Activated CD8-positive, alpha-beta memory T cell treated with anti-CD3 and anti-CD28 coated beads for 24 hours (primary cell): ENCODE data around the gene TCEANC.
"Not testable (repeated sequence)": the region's sequence is repeated elsewhere in the genome, so short reads cannot be mapped to it uniquely, and the experiment has no call there.

Experiments used
- DNase-seq: peaks from one replicate; pipeline ENCODE4 v3.0.0-alpha.2; 2020

Gene TCEANC

GRCh38 chrX:13659063-13659462 is 6.1 kb downstream of the TCEANC start:
- no peak for DNase-seq

- no peak for DNase-seq
These were observed 8.9 kb downstream of the TCEANC start for GRCh38 chrX:13661735-13662288.

GRCh38 chrX:13662355-13662791 is 9.4 kb downstream of the TCEANC start:
- no peak for DNase-seq

- DNase-seq = no peak
These were observed 11.1 kb downstream of the TCEANC start for GRCh38 chrX:13664020-13664419.

- DNase-seq = no peak
These were observed 13.9 kb downstream of the TCEANC start for GRCh38 chrX:13666836-13667235.

GRCh38 chrX:13667919-13668318 is 15.0 kb downstream of the TCEANC start:
- no peak for DNase-seq

GRCh38 chrX:13669246-13669737 is 16.4 kb downstream of the TCEANC start:
- DNase-seq = peak; percentile 67

GRCh38 chrX:13669755-13670154 is 16.8 kb downstream of the TCEANC start:
- DNase-seq = not testable (repeated sequence)

GRCh38 chrX:13670197-13670596 is 17.3 kb downstream of the TCEANC start:
- DNase-seq = no peak

GRCh38 chrX:13673016-13673415 is 20.1 kb downstream of the TCEANC start:
- no peak for DNase-seq

- no peak for DNase-seq
These were observed 23.9 kb downstream of the TCEANC start for GRCh38 chrX:13676885-13677284.

GRCh38 chrX:13679700-13680099 is 26.8 kb downstream of the TCEANC start:
- DNase-seq = not testable (repeated sequence)

GRCh38 chrX:13681595-13681994 is 28.7 kb downstream of the TCEANC start:
- DNase-seq = no peak

GRCh38 chrX:13684361-13684760 is 31.4 kb downstream of the TCEANC start:
- DNase-seq = no peak

GRCh38 chrX:13685126-13685763 is 32.3 kb downstream of the TCEANC start:
- DNase-seq = no peak

GRCh38 chrX:13687203-13687602 is 34.3 kb downstream of the TCEANC start:
- no peak for DNase-seq

GRCh38 chrX:13688384-13688957 is 35.5 kb downstream of the TCEANC start:
- no peak for DNase-seq

GRCh38 chrX:13688958-13689740 is 36.2 kb downstream of the TCEANC start, which contains the start of gene RAB9A:
Gene RAB9A, plus strand, starts transcription at chrX:13689128. Its CDS starts 19,619 bp downstream, at chrX:13708747.
- peak; percentile 93 for DNase-seq

GRCh38 chrX:13689741-13690211 is 36.8 kb downstream of the TCEANC start:
- no peak for DNase-seq

- no peak for DNase-seq
These were observed 37.9 kb downstream of the TCEANC start for GRCh38 chrX:13690836-13691235.

- DNase-seq = no peak
These were observed 39.0 kb downstream of the TCEANC start for GRCh38 chrX:13691841-13692371.

- no peak for DNase-seq
These were observed 39.9 kb downstream of the TCEANC start for GRCh38 chrX:13692771-13693231.
